Measurements from ENCODE around the gene LRRTM3.

DNA sequence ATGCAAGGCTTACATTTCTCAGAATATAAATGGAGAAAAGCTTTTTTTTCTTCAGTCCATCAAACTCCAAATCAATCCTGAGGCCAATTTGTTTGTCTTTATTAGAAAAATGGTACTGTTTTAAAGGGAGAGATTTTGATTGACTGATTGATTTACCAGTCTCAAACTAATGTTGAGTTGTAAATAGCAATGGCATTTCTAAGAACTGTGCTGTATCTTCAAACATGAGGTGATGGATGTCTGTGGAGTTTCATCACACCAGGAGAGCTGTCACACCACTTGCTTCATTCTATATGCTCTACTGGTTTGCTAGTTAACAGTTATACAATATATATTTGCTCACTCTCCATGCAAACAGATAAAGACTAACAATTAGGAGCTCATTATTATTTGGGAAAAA lies 39.0 kb upstream of the LRRTM3 start:
- TF ChIP-seq, protein P1, sequence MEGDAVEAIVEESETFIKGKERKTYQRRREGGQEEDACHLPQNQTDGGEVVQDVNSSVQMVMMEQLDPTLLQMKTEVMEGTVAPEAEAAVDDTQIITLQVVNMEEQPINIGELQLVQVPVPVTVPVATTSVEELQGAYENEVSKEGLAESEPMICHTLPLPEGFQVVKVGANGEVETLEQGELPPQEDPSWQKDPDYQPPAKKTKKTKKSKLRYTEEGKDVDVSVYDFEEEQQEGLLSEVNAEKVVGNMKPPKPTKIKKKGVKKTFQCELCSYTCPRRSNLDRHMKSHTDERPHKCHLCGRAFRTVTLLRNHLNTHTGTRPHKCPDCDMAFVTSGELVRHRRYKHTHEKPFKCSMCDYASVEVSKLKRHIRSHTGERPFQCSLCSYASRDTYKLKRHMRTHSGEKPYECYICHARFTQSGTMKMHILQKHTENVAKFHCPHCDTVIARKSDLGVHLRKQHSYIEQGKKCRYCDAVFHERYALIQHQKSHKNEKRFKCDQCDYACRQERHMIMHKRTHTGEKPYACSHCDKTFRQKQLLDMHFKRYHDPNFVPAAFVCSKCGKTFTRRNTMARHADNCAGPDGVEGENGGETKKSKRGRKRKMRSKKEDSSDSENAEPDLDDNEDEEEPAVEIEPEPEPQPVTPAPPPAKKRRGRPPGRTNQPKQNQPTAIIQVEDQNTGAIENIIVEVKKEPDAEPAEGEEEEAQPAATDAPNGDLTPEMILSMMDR (IDR thresholded peaks at IDR 0.05): no peak
- TF ChIP-seq POLR2AphosphoS5 (IDR thresholded peaks at IDR 0.05) (no peak), POLR2A (IDR thresholded peaks at IDR 0.05) (no peak), EP300 (IDR thresholded peaks at IDR 0.05) (no peak)
